Astrocyte of the spinal cord (primary cell): ENCODE measurements around the gene PPP2R3B.
"Not testable (repeated sequence)": the region's sequence is repeated elsewhere in the genome, so short reads cannot be mapped to it uniquely, and the experiment has no call there.

Source experiments
- DNase-seq: peaks from one replicate; pipeline ENCODE4 v3.0.0; 2011; ENCODE audit warnings: low read depth, low spot score
- H3K4me3 ChIP-seq: 2 replicates; pipeline ENCODE4 v1.5.1; 2011; ENCODE audit warnings: low read depth, mild to moderate bottlenecking, low read length, moderate library complexity
- CTCF ChIP-seq: IDR thresholded peaks from 2 replicates; pipeline ENCODE4 v1.5.1; 2012; ENCODE audit warnings: low read depth, mild to moderate bottlenecking, low read length, inconsistent platforms
- in situ Hi-C: cut with HindIII; loops from 2 replicates; pipeline ENCODE4 v1.10.0; 2017; ENCODE audit warnings: low sequenced_read_pairs

The PPP2R3B gene

GRCh38 chrX:386768-387575 lies at the start of gene PPP2R3B:
PPP2R3B (minus strand) TSS chrX:386907; CDS start chrX:386691, 216 bp downstream.
- TF ChIP-seq CTCF = no peak
- H3K4me3 ChIP-seq = peak within 1 kb of the TSS; percentile 81
- in situ Hi-C loops = no loop called here
- DNase-seq = peak; percentile 98

GRCh38 chrX:435536-436122 lies 48.9 kb upstream of the PPP2R3B start:
- H3K4me3 ChIP-seq = no peak overlapping the region
- in situ Hi-C loops = no loop called here
- DNase-seq = no peak
- TF ChIP-seq CTCF = no peak

DNA sequence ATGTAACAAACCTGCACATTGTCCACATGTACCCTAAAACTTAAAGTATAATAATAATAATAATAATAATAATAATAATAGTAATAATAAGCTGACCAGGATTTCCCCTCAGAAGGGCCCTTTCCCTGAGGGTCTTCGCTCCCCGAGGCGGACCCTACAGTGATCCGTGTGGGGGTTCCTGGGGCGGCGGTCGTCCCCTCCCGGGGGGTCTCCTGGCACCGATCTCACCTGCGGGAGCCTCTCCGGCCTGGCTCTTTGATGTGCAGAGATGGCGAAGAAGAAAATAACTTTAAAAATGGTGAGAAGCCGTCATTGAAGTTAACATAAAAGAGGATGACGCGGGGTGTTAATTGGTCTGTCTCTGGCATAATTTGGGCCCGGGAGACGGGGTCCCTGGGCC lies 48.2 kb upstream of the PPP2R3B start:
- in situ Hi-C loops = no loop called here
- no peak for DNase-seq
- TF ChIP-seq CTCF = no peak
- H3K4me3 ChIP-seq = no peak overlapping the region

GRCh38 chrX:433771-434170 lies 47.1 kb upstream of the PPP2R3B start:
- TF ChIP-seq CTCF = no peak
- in situ Hi-C loops = no loop called here
- DNase-seq = no peak
- no peak overlapping the region for H3K4me3 ChIP-seq

DNA sequence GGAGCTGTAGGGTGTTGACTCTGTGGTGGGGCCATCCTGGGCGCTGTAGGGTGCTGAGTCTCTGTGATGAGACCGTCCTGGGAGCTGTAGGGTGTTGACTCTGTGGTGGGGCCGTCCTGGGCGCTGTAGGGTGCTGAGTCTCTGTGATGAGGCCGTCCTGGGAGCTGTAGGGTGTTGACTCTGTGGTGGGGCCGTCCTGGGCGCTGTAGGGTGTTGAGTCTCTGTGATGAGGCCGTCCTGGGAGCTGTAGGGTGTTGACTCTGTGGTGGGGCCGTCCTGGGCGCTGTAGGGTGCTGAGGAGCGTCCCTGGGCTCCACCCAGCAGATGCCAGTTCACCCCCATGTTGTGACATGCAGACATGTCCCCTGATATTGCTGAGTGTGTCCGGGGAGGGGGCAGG lies 46.0 kb upstream of the PPP2R3B start:
- H3K4me3 ChIP-seq, DNase-seq, in situ Hi-C loops: not testable (repeated sequence)

DNA sequence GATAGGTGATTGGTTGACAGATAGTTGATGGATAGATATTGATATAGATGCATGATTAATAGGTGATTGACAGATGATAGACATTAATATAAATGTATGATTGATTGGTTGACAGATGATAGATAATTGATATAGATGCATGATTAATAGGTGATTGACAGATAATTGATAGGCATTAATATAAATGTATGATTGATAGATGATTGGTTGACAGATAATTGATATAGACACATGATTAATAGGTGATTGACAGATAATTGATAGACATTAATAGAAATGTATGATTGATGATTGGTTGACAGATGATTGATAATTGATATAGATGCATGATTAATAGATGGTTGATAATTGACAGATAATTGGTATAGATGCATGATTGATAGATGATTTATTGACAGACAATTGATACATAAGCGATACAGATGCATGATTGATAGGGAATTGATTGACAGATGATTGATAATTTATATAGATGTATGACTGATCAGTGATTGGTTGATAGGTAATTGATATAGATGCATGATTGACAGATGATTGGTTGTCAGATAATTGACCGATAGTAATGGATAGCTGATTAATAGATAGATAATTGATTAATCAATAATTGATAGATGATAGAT lies 44.9 kb upstream of the PPP2R3B start:
- H3K4me3 ChIP-seq = no peak overlapping the region
- in situ Hi-C loops = no loop called here
- DNase-seq = no peak
- no peak for TF ChIP-seq CTCF

- in situ Hi-C loops = no loop called here
- H3K4me3 ChIP-seq = no peak overlapping the region
- DNase-seq = no peak
- no peak for TF ChIP-seq CTCF
These were observed 44.3 kb upstream of the PPP2R3B start for GRCh38 chrX:431056-431455.
